ENCODE data around the gene MINK1.

Gene MINK1

DNA sequence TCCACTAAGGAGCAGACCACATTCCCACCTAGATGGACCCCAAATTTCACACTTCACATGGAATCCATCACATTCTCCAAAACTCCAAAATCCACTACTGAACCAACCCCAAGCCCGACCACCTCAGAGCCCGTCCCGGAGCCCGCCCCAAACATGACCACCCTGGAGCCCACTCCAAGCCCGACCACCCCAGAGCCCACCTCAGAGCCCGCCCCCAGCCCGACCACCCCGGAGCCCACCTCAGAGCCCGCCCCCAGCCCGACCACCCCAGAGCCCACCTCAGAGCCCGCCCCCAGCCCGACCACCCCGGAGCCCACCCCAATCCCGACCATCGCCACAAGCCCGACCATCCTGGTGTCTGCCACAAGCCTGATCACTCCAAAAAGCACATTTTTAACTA, 100.5 kb downstream of the MINK1 start:
- DNase-seq (ENCODE audit: low read depth in 2 of 2) = no peak

DNA sequence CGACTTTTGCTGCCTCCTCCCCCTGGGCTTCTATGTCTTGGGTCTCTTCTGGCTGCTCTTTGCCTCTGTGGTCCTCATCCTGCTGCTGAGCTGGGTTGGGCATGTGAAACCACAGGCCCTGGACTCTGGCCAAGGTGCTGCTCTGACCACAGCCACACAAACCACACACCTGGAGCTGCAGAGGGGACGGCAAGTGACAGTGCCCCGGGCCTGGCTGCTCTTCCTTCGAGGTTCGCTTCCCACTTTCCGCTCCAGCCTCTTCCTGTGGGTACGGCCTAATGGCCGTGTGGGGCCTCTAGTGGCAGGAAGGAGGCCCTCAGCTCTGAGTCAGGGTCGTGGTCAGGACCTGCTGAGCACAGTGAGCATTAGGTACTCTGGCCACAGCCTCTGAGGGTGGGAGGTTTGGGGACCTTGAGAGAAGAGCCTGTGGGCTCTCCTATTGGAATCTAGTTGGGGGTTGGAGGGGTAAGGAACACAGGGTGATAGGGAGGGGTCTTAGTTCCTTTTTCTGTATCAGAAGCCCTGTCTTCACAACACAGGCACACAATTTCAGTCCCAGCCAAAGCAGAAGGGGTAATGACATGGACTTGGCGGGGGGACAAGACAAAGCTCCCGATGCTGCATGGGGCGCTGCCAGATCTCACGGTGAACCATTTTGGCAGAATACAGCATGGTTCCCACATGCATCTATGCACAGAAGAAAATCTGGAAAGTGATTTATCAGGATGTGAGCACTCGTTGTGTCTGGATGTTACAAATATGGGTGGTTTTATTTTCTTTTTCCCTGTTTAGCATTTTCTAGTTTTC, 101.2 kb downstream of the MINK1 start:
- no peak for DNase-seq (ENCODE audit: low read depth in 2 of 2)

GRCh38 chr17:4935650-4936049, 102.5 kb downstream of the MINK1 start:
- no peak for DNase-seq (ENCODE audit: low read depth in 2 of 2)

DNA sequence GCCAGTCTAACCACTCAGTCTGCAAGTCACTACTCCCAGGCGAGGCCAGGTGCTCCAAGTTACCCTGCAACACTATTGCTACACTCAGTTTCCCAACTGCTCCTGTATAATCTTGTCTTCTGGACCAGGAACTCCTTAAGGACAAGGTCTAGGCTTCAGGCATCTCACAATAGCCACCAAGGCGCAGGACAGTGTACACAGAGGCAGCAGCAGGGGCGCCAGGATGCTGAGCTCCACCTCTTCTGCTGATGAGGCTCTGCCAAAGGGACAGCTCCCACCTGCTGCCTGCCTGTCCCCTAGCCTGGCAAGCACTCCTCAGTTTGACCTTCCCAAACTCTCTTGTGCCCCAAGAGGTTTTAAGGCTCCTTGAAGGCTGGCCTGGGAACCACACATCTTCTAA, 103.3 kb downstream of the MINK1 start:
- DNase-seq (ENCODE audit: low read depth in 2 of 2) = no peak

GRCh38 chr17:4937553-4937952, 104.4 kb downstream of the MINK1 start:
- no peak for DNase-seq (ENCODE audit: low read depth in 2 of 2)

- no peak for DNase-seq (ENCODE audit: low read depth in 2 of 2)
Observed at GRCh38 chr17:4938069-4938491, 104.9 kb downstream of the MINK1 start.

DNA sequence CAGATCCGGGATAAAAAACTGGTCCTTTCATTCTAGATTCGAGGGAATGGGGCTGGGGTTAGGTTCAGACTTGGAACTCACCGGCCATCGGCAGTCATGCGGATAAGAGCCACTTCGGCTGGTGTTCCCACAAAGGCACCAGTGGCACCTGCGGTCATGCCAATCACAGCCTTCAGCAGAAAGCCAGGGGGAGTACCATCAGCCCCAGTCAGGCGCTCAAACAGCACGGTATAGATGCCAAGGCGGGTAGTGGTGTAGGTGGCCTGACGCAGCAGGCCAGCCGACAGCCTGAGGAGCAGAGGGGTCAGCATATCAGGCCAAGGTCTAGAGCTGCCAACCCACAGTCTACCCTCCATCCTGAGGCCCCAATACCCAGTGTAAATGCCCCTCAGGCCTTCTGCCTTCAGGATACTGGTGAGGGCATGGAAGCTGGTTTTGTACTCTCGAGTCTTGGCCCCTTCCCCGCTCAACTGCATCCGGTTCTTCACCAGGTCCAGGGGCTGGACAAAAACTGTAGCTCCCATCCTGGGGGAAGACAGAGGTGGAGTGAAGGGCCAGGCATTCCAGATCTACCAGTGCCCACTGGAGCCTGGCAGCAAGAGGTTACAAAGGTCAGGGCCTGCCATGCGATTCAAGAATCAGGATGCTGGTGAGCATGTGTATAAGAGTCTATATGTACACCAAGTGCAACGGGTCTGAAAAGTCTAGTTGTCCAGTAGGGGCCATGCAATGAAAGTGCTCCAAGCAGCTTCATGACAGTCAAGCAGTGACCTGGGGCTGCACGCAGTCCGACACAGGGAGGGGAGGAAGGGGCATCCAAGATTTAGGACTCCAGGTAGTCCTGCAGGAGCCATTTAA, 105.8 kb downstream of the MINK1 start:
- no peak for DNase-seq (ENCODE audit: low read depth in 2 of 2)

- DNase-seq (ENCODE audit: low read depth in 2 of 2) = no peak
Observed at GRCh38 chr17:4939546-4939795, 106.3 kb downstream of the MINK1 start.

DNA sequence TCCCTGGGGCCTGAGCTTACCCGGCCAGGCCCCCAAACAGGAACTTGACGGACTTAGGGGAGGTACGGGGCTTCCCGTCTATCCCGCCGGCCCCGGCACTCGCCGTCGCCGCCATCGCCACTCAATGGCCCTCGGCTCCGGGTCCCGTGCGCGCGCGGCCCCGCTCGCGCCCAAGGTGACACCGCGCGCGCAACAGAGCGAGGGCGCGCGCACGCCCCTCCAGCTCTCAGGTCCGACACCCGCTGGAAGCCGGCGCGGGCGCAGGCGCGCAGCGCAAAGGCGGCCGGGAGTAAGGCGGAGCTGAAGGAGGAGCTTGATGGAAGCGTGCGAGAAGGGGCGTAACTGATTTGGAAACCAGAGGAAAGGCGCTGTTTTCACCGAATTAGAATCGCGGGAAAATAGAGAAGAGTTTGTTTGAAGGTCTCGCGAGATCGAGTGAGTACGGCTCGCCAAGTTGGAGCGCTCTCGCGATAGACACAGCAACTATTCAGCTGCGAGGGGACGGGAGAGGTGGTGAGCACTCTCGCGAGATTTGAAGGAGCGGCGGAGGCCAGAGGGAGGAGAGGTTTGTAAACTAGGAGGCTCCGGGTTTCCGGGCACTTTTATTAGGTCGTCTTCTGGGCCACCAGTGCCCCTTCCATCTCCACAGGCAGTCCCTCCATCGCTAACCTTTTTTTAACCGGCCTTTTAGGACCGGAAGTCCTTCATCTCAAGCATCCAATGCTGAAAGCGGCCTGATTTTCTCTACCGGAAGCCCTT, 106.8 kb downstream of the MINK1 start, which contains the start of the genes RNF167 and SLC25A11:
RNF167 (plus strand) TSS at position 473 of the 759 bp plus-strand sequence. CDS start 642 bp downstream, outside the sequence.
SLC25A11 (minus strand) TSS at position 251 of the 759 bp plus-strand sequence; CDS start at position 115, 136 bp downstream.
- DNase-seq (ENCODE audit: low read depth in 2 of 2) = peak; percentile 100

GRCh38 chr17:4940555-4941318, 107.6 kb downstream of the MINK1 start:
- no peak for DNase-seq (ENCODE audit: low read depth in 2 of 2)

DNA sequence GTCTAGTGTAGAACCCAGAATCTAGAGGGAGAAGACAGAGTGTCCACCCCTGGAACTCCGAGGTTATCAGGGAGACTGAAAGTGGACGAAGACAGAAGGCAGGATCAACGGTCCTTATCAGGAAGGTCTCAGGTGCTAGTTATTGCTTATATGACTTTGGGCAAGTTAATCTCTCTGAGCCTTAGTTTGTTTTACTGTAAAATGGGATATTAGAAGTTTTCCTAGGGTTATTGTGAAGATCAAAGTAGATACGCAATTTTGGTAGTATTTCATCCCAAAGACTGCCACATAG, 108.1 kb downstream of the MINK1 start:
- no peak for DNase-seq (ENCODE audit: low read depth in 2 of 2)

DNA sequence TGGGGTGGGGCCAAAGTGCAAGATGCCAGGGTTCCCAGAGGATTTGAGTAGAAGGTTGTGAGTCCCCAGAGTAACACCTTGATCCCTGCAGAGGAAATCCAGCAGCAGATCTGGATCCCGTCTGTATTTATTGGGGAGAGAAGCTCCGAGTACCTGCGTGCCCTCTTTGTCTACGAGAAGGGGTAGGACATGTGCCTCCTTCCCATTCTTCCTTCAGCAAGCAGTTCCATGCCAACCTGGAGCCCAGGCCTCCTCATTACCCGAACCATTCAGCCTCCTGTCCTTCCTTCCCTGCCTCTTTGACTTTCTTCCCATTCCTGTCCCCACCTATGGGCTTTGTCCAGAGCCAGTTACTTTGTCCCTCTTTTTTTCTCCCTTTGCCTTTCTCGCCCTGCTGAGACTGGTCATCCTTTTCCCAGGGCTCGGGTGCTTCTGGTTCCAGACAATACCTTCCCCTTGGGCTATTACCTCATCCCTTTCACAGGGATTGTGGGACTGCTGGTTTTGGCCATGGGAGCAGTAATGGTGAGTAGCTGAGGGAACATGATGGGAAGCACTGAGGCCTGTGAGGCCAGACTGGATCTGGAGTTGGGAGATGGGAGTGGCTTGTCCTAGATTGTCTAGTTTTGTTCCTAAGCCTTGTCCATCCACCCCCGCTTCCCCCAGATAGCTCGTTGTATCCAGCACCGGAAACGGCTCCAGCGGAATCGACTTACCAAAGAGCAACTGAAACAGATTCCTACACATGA, 109.8 kb downstream of the MINK1 start:
- no peak for DNase-seq (ENCODE audit: low read depth in 2 of 2)

- DNase-seq (ENCODE audit: low read depth in 2 of 2) = no peak
Observed at GRCh38 chr17:4944163-4944553, 111.0 kb downstream of the MINK1 start.

DNA sequence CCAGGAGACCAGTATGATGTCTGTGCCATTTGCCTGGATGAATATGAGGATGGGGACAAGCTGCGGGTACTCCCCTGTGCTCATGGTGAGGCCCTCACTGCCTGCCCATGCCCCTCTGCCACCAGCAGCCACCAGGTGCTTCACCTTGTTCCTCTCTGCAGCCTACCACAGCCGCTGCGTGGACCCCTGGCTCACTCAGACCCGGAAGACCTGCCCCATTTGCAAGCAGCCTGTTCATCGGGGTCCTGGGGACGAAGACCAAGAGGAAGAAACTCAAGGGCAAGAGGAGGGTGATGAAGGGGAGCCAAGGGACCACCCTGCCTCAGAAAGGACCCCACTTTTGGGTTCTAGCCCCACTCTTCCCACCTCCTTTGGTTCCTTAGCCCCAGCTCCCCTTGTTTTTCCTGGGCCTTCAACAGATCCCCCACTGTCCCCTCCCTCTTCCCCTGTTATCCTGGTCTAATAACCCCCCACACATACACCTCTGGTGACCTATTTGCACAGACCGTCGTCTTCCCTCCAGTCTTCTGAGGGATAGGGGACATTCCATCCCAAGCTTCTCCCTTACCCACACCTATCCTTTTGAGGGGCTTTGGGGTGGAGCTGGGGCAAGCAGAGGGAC, 111.5 kb downstream of the MINK1 start:
- no peak for DNase-seq (ENCODE audit: low read depth in 2 of 2)

DNA sequence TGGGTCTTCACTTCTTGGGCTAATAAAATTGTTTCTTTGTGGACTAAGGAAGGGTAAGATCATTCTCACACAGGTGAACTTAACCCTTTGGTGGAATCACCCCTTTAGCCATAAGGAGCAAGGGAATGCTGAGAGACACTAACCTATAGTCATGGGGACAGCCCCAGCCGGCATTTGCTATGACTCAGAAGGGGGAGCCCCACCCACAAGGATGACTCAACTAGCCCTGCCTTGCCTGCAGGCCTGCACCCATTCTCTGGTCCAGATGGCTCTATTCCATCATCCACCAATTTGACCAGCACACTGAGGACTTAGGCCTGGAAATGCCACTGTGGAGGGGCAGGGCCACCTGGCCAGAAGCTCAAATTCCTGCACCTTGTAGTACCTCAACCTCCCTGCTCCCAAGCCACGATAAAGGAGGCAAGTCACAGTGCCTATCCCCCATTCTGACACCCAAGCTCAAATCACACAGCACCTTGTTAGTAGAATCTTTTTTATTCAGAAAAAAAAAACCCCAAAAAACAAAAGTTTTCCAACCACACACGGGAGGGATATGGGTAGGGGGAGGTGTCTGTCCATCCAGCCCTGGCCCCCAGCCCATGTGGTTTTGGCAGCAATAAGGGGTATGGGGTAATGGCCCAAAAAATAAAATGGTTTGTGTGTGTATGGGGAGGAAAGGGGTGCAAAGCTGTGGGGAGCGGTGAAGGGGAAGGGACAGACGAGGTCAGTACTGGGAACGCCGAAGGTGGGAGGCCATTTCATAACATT, 112.2 kb downstream of the MINK1 start:
- DNase-seq (ENCODE audit: low read depth in 2 of 2) = no peak

DNA sequence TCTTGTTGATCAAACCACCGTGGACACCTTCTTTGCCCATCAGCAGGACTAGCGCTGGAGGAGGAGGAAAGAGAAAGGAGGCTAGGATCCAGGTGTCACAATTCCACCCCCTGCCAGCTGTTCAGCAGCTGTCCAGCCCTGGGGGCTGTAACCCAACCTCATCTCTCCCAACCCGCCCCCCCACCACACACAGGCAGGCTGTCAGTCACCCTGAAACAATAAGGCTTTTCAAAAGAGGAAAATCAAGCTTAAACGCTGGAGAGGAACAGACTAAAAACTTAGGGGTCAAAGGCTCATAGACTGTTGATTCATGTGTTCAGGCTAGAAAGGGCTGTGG, 112.8 kb downstream of the MINK1 start:
- no peak for DNase-seq (ENCODE audit: low read depth in 2 of 2)

DNA sequence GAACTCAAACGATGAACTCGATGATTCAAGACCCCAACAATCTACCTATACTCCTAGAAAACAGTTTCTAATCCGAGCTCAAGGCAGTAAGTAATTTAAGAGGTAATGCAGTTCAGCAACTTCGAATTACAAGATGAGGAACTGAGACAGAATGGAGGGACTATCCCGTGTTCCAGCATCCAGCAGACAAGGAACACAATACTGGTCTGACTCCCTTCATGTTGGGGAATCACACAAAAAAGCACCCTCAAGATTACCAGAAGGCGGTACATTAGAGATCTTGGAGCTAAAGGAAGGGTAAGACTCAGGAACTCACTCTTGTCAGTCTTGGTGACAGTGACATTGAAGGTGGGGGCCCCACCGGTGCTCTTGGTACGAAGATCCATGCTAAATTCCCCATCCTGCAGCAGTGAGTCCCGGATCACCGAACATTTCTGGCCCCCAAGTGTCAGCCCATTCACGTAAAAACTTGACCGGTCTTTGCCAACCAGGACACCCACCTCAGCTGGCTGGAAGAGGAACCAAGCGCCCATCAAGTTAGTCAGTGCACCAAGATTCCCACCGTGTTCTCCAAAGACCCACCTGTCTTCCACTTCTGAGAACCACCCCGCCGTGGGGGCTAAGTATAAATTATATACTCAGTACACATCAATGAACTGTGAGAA, 113.3 kb downstream of the MINK1 start:
- DNase-seq (ENCODE audit: low read depth in 2 of 2) = no peak

DNA sequence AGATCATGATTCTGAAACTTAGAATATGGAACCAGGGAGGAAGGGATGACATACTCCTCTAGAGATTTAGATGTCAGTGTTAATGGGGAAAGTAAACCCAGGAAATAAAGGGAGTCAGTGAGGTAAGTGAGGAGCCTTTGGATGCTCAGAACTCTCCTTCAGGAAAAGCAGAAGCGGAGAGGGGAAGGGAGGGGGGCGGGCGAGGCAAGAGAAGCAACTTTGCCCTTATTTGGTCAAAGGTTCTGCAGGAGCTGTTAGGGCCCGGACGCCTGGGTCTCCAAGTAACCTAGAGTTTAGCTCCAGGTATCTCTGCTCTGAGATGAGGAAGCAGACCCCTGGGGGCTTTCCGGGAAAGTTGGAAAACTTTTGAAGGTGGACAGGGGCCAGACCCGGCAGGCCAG, 113.9 kb downstream of the MINK1 start:
- no peak for DNase-seq (ENCODE audit: low read depth in 2 of 2)
